RWPE1 (cell line): ENCODE data around the gene SLC49A4.
"Not testable (repeated sequence)": the region's sequence is repeated elsewhere in the genome, so short reads cannot be mapped to it uniquely, and the experiment has no call there.

Experiments
- CTCF ChIA-PET: fragments of 350-600 bp; sonication (Branson Sonifier 250); formaldehyde crosslinking; extraction: SDS; loops from one replicate; lab custom pipeline; 2021; lab: Yijun Ruan, JAX
- POLR2A ChIA-PET: fragments of 400-600 bp; formaldehyde crosslinking; extraction: SDS; loops from one replicate; lab custom pipeline; 2020; ENCODE audit warnings: antibody characterized with exemption; ENCODE audit not compliant: low non-redundant PET; lab: Yijun Ruan, JAX
- DNase-seq: peaks from one replicate; pipeline ENCODE4 v3.0.0; 2012; ENCODE audit warnings: low spot score
- H3K27ac ChIP-seq: fragments of 450-650 bp; 2 replicates; pipeline ENCODE4 v1.5.1; 2017
- TF ChIP-seq, protein P1 (sequence below): fragments of 450-650 bp; conservative IDR thresholded peaks from 2 replicates; pipeline ENCODE4 v1.5.1; 2017; ENCODE audit warnings: low read depth, mild to moderate bottlenecking

Gene SLC49A4, protein sequence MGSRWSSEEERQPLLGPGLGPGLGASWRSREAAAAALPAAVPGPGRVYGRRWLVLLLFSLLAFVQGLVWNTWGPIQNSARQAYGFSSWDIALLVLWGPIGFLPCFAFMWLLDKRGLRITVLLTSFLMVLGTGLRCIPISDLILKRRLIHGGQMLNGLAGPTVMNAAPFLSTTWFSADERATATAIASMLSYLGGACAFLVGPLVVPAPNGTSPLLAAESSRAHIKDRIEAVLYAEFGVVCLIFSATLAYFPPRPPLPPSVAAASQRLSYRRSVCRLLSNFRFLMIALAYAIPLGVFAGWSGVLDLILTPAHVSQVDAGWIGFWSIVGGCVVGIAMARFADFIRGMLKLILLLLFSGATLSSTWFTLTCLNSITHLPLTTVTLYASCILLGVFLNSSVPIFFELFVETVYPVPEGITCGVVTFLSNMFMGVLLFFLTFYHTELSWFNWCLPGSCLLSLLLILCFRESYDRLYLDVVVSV

GRCh38 chr3:122794779-122795673 is at the start of gene SLC49A4:
TSS of gene SLC49A4 (plus strand) at chr3:122795069. CDS start at chr3:122795193, 124 bp downstream.
- DNase-seq: peak; percentile 83
- H3K27ac ChIP-seq: peak within 1 kb of the TSS; percentile 99
- POLR2A ChIA-PET: interaction anchor here (1.2 kb wide), 1 partner anchor 231 kb away, joined by 4 read pairs; the partner anchor contains the start of genes DTX3L and PARP9
- TF ChIP-seq, protein P1, sequence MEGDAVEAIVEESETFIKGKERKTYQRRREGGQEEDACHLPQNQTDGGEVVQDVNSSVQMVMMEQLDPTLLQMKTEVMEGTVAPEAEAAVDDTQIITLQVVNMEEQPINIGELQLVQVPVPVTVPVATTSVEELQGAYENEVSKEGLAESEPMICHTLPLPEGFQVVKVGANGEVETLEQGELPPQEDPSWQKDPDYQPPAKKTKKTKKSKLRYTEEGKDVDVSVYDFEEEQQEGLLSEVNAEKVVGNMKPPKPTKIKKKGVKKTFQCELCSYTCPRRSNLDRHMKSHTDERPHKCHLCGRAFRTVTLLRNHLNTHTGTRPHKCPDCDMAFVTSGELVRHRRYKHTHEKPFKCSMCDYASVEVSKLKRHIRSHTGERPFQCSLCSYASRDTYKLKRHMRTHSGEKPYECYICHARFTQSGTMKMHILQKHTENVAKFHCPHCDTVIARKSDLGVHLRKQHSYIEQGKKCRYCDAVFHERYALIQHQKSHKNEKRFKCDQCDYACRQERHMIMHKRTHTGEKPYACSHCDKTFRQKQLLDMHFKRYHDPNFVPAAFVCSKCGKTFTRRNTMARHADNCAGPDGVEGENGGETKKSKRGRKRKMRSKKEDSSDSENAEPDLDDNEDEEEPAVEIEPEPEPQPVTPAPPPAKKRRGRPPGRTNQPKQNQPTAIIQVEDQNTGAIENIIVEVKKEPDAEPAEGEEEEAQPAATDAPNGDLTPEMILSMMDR: no peak
- CTCF ChIA-PET: no interaction called here

DNA sequence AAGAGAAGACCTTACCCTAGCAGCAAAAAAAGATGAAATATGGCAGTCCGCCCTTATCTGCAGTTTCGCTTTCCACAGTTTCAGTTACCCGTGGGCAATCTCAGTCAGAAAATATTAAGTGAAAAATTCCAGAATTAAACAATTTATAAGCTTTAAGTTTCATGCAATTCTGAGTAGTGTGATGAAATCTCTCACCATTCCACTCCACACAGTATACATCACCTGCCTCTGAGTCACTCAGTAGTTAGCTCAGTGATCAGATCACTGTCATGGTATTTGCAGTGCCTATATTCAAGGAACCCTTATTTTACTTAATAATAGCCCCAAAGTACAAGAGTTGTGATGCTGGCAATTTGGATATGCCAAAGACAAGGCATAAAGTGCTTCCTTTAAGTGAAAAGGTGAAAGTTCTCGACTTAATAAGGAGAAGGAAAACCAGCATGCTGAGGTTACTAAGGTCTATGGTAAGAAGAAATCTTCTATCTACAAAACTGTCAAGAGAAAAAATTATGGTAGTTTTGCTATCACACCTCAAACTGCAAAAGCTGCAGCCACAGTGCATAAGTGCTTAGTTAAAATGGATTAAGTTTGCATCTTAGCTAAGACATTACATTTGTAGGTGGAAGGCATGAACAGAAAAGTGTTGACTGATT is 49.4 kb upstream of the SLC49A4 start:
- ChIA-PET POLR2A (no interaction called here), CTCF (interaction anchor here (0.6 to 1.1 kb wide), 4 partner anchors 24 to 504 kb away, joined by 3 to 5 read pairs (median 4); no protein-coding TSS in a partner anchor)
- peak; percentile 45 for DNase-seq

DNA sequence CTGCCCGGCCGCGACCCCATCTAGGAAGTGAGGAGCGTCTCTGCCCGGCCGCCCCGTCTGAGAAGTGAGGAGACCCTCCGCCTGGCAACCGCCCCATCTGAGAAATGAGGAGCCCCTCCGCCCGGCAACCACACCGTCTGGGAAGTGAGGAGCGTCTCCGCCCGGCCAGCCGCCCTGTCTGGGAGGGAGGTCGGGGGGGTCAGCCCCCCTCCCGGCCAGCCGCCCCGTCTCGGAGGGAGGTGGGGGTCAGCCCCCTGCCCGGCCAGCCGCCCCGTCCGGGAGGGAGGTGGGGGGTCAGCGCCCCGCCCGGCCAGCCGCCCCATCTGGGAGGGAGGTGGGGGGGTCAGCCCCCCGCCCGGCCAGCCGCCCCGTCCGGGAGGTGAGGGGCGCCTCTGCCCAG is 47.6 kb upstream of the SLC49A4 start:
- POLR2A ChIA-PET, CTCF ChIA-PET, DNase-seq, H3K27ac ChIP-seq: not testable (repeated sequence)

More for the DNA sequence above, 49.4 kb upstream of the SLC49A4 start:
- TF ChIP-seq, protein P1: no peak
- no peak overlapping the region for H3K27ac ChIP-seq

- CTCF ChIA-PET: no interaction called here
- TF ChIP-seq, protein P1: no peak
- DNase-seq: no peak
- H3K27ac ChIP-seq: no peak overlapping the region
- POLR2A ChIA-PET: no interaction called here
Observed at GRCh38 chr3:122748347-122748746, 46.5 kb upstream of the SLC49A4 start.

DNA sequence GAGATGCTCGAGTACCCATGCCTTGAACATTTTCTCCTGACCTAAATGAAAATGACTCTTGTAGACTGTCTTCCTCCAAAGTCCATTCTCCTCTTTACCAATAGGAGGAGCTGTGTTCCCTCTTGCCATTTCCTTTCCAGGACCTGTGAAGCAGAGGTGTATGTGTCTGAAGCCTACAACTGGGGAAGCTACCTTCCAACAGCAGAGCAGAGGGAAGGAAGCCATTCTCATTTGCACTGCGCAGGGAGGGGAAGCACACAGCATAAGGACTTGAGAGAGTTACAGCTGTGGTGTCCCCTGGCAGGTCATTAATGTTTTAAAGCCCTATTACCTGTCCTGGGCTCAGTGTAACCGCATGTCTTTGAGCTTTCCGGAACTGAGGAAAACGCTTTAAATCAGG is 39.9 kb upstream of the SLC49A4 start:
- DNase-seq: peak; percentile 21
- ChIA-PET CTCF (interaction anchor here (0.6 to 0.7 kb wide), 2 partner anchors 16 to 275 kb away, joined by 3 read pairs; no protein-coding TSS in a partner anchor), POLR2A (no interaction called here)
- TF ChIP-seq, protein P1: peak; percentile 25; the same call in 1 of the 2 replicates
- no peak overlapping the region for H3K27ac ChIP-seq

GRCh38 chr3:122755491-122755890 is 39.4 kb upstream of the SLC49A4 start:
- no peak overlapping the region for H3K27ac ChIP-seq
- TF ChIP-seq, protein P1: no peak
- ChIA-PET POLR2A (no interaction called here), CTCF (interaction anchor here (0.6 to 0.7 kb wide), 2 partner anchors 16 to 274 kb away, joined by 3 read pairs; no protein-coding TSS in a partner anchor)
- DNase-seq: no peak
